H1 (cell line): Measurements from ENCODE around the gene DIP2C. TPM values are rescaled to one million over a fixed set of nuclear protein-coding genes. Genes with fewer than 3 reads are reported as not detected.

ENCODE experiments used
- CTCF ChIA-PET: fragments of 300-600 bp; sonication (Branson Sonifier 250); formaldehyde crosslinking; loops from one replicate; lab custom pipeline; 2021; ENCODE audit not compliant: partially characterized antibody; lab: Charles Lee
- POLR2A ChIA-PET: fragments of 300-600 bp; sonication (Branson Sonifier 250); formaldehyde crosslinking; loops from one replicate; lab custom pipeline; 2021; ENCODE audit warnings: inconsistent platforms; ENCODE audit not compliant: partially characterized antibody; lab: Charles Lee
- DNase-seq, 2 experiments: peaks; one replicate each; pipeline versions ENCODE4 v3.0.0 to v3.0.0-alpha.2; 2010 to 2022; ENCODE audit warnings: low spot score in 2 of 2, low read depth in 1 of 2, mixed read lengths in 1 of 2
- FAIRE-seq: peaks from 2 replicates; lab custom pipeline; 2011; peaks lifted over from hg19 to GRCh38; lab: Jason Lieb, UNC
- H2AFZ ChIP-seq: 2 replicates; pipeline ENCODE4 v1.8.1; 2012; ENCODE audit warnings: low read length, inconsistent platforms
- H2AK5ac ChIP-seq: 2 replicates; pipeline ENCODE4 v1.6.1; 2013; ENCODE audit warnings: low read depth, low read length
- H2BK120ac ChIP-seq: replicated peaks from 2 replicates; pipeline ENCODE3; 2013; ENCODE audit warnings: low read depth, low read length, inconsistent platforms
- H2BK12ac ChIP-seq: 2 replicates; pipeline ENCODE4 v1.6.1; 2013; ENCODE audit warnings: low read depth, low read length
- H2BK15ac ChIP-seq: 2 replicates; pipeline ENCODE4 v1.6.1; 2013; ENCODE audit warnings: low read length
- H2BK20ac ChIP-seq: 2 replicates; pipeline ENCODE4 v1.6.1; 2013; ENCODE audit warnings: low read length
- H2BK5ac ChIP-seq: 2 replicates; pipeline ENCODE4 v1.6.1; 2013; ENCODE audit warnings: low read depth, low read length
- H3K14ac ChIP-seq: 2 replicates; pipeline ENCODE4 v1.6.1; 2013; ENCODE audit warnings: inconsistent platforms; ENCODE audit not compliant: insufficient read length
- H3K18ac ChIP-seq: 2 replicates; pipeline ENCODE4 v1.6.1; 2013; ENCODE audit warnings: low read length; ENCODE audit errors: extremely low read depth
- H3K23ac ChIP-seq: 2 replicates; pipeline ENCODE4 v1.6.1; 2013; ENCODE audit warnings: inconsistent platforms; ENCODE audit not compliant: insufficient read length
- H3K23me2 ChIP-seq: 2 replicates; pipeline ENCODE4 v1.6.1; 2013; ENCODE audit warnings: low read depth, low read length
- H3K27ac ChIP-seq: 2 replicates; pipeline ENCODE4 v1.6.1; 2011; ENCODE audit warnings: low read depth, low read length, inconsistent platforms
- H3K27me3 ChIP-seq, 4 experiments: replicated peaks in 1 of 4; 1 replicate in 1 of 4; 2 replicates in 3 of 4; pipeline versions ENCODE4 v1.6.1 to v1.8.1; 2011 to 2013; ENCODE audit warnings: low read length in 3 of 4, mild to moderate bottlenecking in 3 of 4, inconsistent platforms in 2 of 4, mixed read lengths in 2 of 4, moderate library complexity in 1 of 4; ENCODE audit not compliant: control insufficient read depth in 3 of 4, insufficient read depth in 3 of 4; ENCODE audit errors: extremely low read depth in 1 of 4
- H3K36me3 ChIP-seq, 4 experiments: 2 replicates each; pipeline versions ENCODE4 v1.6.1 to v1.8.1; 2011 to 2013; ENCODE audit warnings: mild to moderate bottlenecking in 4 of 4, low read length in 3 of 4, moderate library complexity in 2 of 4, control low read depth in 1 of 4, inconsistent platforms in 1 of 4; ENCODE audit not compliant: insufficient read depth in 4 of 4, control insufficient read depth in 2 of 4
- H3K4ac ChIP-seq: replicated peaks from 2 replicates; pipeline ENCODE3; 2013; ENCODE audit warnings: low read length, low read depth, mixed read lengths, inconsistent platforms; ENCODE audit not compliant: insufficient read length
- H3K4me1 ChIP-seq, 4 experiments: replicated peaks in 1 of 4; 1 replicate in 1 of 4; 2 replicates in 3 of 4; pipeline versions ENCODE4 v1.6.1 to v1.8.1; 2011 to 2013; ENCODE audit warnings: low read length in 3 of 4, inconsistent platforms in 2 of 4, mixed read lengths in 1 of 4; ENCODE audit not compliant: insufficient read depth in 4 of 4, control insufficient read depth in 3 of 4
- H3K4me2 ChIP-seq, 2 experiments: 2 replicates each; pipeline versions ENCODE4 v1.6.1 to v1.8.1; 2011 to 2013; ENCODE audit warnings: low read depth in 2 of 2, low read length in 2 of 2, control low read depth in 1 of 2, inconsistent platforms in 1 of 2, mild to moderate bottlenecking in 1 of 2; ENCODE audit not compliant: insufficient read depth in 1 of 2
- H3K4me3 ChIP-seq, 4 experiments: fragments of 200-600, 300-600 bp in 1 of 4; sonication (generic), shearing (Covaris generic), sonication (Bioruptor Twin) in 1 of 4; 2 replicates each; pipeline versions ENCODE4 v1.5.1 to v1.8.1; 2011 to 2016; ENCODE audit warnings: low read length in 4 of 4, low read depth in 3 of 4, control low read depth in 2 of 4, inconsistent platforms in 2 of 4, mild to moderate bottlenecking in 2 of 4, mixed read lengths in 1 of 4, moderate library complexity in 1 of 4; ENCODE audit not compliant: insufficient read depth in 2 of 4; ENCODE audit errors: extremely low read depth in 1 of 4
- H3K56ac ChIP-seq: replicated peaks from 2 replicates; pipeline ENCODE3; 2013; ENCODE audit warnings: low read depth, mild to moderate bottlenecking, mixed read lengths, low read length, inconsistent platforms; ENCODE audit not compliant: insufficient read length
- H3K79me1 ChIP-seq: 2 replicates; pipeline ENCODE4 v1.6.1; 2013; ENCODE audit warnings: low read depth, low read length, control low read depth
- H3K79me2 ChIP-seq, 2 experiments: 2 replicates each; pipeline versions ENCODE4 v1.6.1 to v1.8.1; 2012 to 2013; ENCODE audit warnings: low read length in 2 of 2, mild to moderate bottlenecking in 2 of 2, inconsistent platforms in 1 of 2; ENCODE audit not compliant: insufficient read depth in 2 of 2, control insufficient read depth in 1 of 2
- H3K9ac ChIP-seq, 4 experiments: replicated peaks in 1 of 4; 1 replicate in 1 of 4; 2 replicates in 3 of 4; pipeline versions ENCODE4 v1.6.1 to v1.8.1; 2011 to 2013; ENCODE audit warnings: low read depth in 3 of 4, low read length in 3 of 4, control low read depth in 2 of 4, mild to moderate bottlenecking in 2 of 4, moderate library complexity in 2 of 4, inconsistent platforms in 1 of 4; ENCODE audit errors: extremely low read depth in 1 of 4
- H3K9me3 ChIP-seq, 2 experiments: 2 replicates each; pipeline versions ENCODE4 v1.6.1 to v1.8.1; 2012 to 2013; ENCODE audit warnings: mild to moderate bottlenecking in 2 of 2, moderate library complexity in 2 of 2, control low read depth in 1 of 2, inconsistent platforms in 1 of 2, low read depth in 1 of 2, low read length in 1 of 2, mixed read lengths in 1 of 2; ENCODE audit not compliant: insufficient read depth in 2 of 2
- H4K20me1 ChIP-seq, 2 experiments: replicated peaks in 1 of 2; 2 replicates each; pipeline versions ENCODE3 to v1.8.1; 2011 to 2013; ENCODE audit warnings: inconsistent platforms in 2 of 2, low read length in 2 of 2, mild to moderate bottlenecking in 1 of 2; ENCODE audit not compliant: insufficient read depth in 2 of 2, control insufficient read depth in 1 of 2
- H4K5ac ChIP-seq: 2 replicates; pipeline ENCODE4 v1.6.1; 2013; ENCODE audit warnings: low read length, low read depth, mixed read lengths, inconsistent platforms; ENCODE audit not compliant: insufficient read length
- H4K8ac ChIP-seq: 2 replicates; pipeline ENCODE4 v1.8.0; 2013; ENCODE audit warnings: mild to moderate bottlenecking, moderate library complexity, low read length, inconsistent platforms; ENCODE audit not compliant: insufficient read depth; ENCODE audit errors: extremely low read depth
- H4K91ac ChIP-seq: replicated peaks from 2 replicates; pipeline ENCODE3; 2013; ENCODE audit warnings: low read length, mixed read lengths, inconsistent platforms; ENCODE audit not compliant: insufficient read length
- BACH1 ChIP-seq: IDR thresholded peaks from 2 replicates; pipeline ENCODE4 v1.6.1; 2012; ENCODE audit warnings: low read length, improper control_type of control experiment
- BCL11A ChIP-seq, 2 experiments: IDR thresholded peaks; one replicate each; pipeline ENCODE4 v1.6.1; 2011; ENCODE audit warnings: low read depth in 2 of 2, low read length in 2 of 2, mild to moderate bottlenecking in 2 of 2
- BRCA1 ChIP-seq: IDR thresholded peaks from 2 replicates; pipeline ENCODE4 v1.6.1; 2012; ENCODE audit warnings: low read depth, low read length, improper control_type of control experiment
- CHD2 ChIP-seq: IDR thresholded peaks from 2 replicates; pipeline ENCODE4 v1.6.1; 2012; ENCODE audit warnings: low read length, improper control_type of control experiment
- CREB1 ChIP-seq: IDR thresholded peaks from 2 replicates; pipeline ENCODE4 v1.6.1; 2012; ENCODE audit warnings: inconsistent platforms
- EZH2 ChIP-seq: fragments of 200-600 bp; sonication (generic); IDR thresholded peaks from 2 replicates; pipeline ENCODE4 v1.7.1; 2012; ENCODE audit warnings: low read depth, mild to moderate bottlenecking, moderate library complexity, low read length, inconsistent platforms; ENCODE audit not compliant: severe bottlenecking
- GTF2F1 ChIP-seq: IDR thresholded peaks from 2 replicates; pipeline ENCODE4 v1.6.1; 2012; ENCODE audit warnings: low read depth, low read length, improper control_type of control experiment, borderline replicate concordance
- HDAC2 ChIP-seq, 2 experiments: fragments of 300-600 bp in 1 of 2; sonication (generic) in 1 of 2; IDR thresholded peaks; 2 replicates each; pipeline ENCODE4 v1.6.1; 2011 to 2012; ENCODE audit warnings: low read depth in 2 of 2, low read length in 2 of 2, mild to moderate bottlenecking in 2 of 2, moderate library complexity in 2 of 2, borderline replicate concordance in 1 of 2, inconsistent platforms in 1 of 2
- HDAC6 ChIP-seq: IDR thresholded peaks from one replicate; pipeline ENCODE4 v1.7.1; 2012; ENCODE audit warnings: low read depth, mild to moderate bottlenecking, inconsistent platforms, low read length, moderate library complexity
- KDM4A ChIP-seq: IDR thresholded peaks from one replicate; pipeline ENCODE4 v1.7.1; 2012; ENCODE audit warnings: low read depth, mild to moderate bottlenecking, moderate library complexity, low read length, inconsistent platforms; ENCODE audit not compliant: severe bottlenecking
- SIX5 ChIP-seq: IDR thresholded peaks from 2 replicates; pipeline ENCODE4 v1.6.1; 2011; ENCODE audit warnings: mild to moderate bottlenecking, low read depth, low read length
- TAF1 ChIP-seq: IDR thresholded peaks from 2 replicates; pipeline ENCODE4 v1.6.1; 2011; ENCODE audit warnings: mild to moderate bottlenecking, low read depth, low read length
- TEAD4 ChIP-seq: IDR thresholded peaks from 2 replicates; pipeline ENCODE4 v1.6.1; 2012; ENCODE audit warnings: low read depth, low read length, inconsistent platforms, mixed read lengths
- WGBS, 2 experiments: shearing (Covaris generic) in 1 of 2; methylation state at CpG; one replicate each; pipeline versions ENCODE4 v1.1.6 to v1.1.7; 2013 to 2015; ENCODE audit warnings: low lambda C conversion rate in 2 of 2, mixed read lengths in 2 of 2, inconsistent platforms in 1 of 2, low coverage in 1 of 2, missing lambda C conversion rate in 1 of 2; ENCODE audit not compliant: insufficient replicate concordance in 2 of 2, insufficient coverage in 1 of 2, insufficient read length in 1 of 2; ENCODE audit errors: extremely low coverage in 1 of 2, missing lambda C conversion rate in 1 of 2; 5-methylcytosine and 5-hydroxymethylcytosine counted together
- polyA plus RNA-seq, 7 experiments: library from polyadenylated mRNA; depleted of rRNA in 3 of 7; stranded (reverse) in 5 of 7; unstranded in 2 of 7; fragments of >200 nt in 5 of 7; fragments of 200-250 nt in 2 of 7; gene quantifications; 1 replicate in 5 of 7; 2 replicates in 1 of 7; 4 replicates in 1 of 7; pipeline versions ENCODE4 v1.2.1 to v1.2.3, GENCODE V29; 2011 to 2013; ENCODE audit warnings: missing spikeins in 2 of 7, mixed read lengths in 2 of 7
- total RNA-seq: library from RNA; stranded (reverse); fragmentation: NEBNext Ultra II Directional; extraction: Animal tissue kit (Norgen Biotek cat#: 25700); gene quantifications from 2 replicates; pipeline ENCODE4 v1.2.1, GENCODE V29; 2021

DIP2C gene
- total and polyA plus RNA-seq, 2 of the 8 experiments (the other 6 are each of a cell fraction or from before 2014, with no cell fraction given) = 3.8 to 9.3 TPM

DNA sequence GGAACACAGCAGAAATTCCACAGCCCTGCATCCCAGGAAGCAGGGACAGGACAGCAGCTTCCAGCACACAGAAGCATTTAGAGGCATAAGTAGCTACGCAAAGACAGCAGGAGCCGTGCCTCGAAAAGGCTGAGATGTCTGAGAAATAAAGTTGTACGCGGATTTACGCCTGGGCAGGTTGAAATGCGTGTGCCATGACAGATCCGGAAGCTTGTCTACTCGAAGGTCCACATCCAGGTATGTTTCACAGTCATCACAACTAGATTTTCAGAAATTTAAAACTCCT lies 26.1 kb downstream of the DIP2C start:
- Histone ChIP-seq H3K14ac (no peak overlapping the region), H3K18ac (no peak overlapping the region), H4K20me1 (peaks cover 21 to 38% of the 10 kb centered on the region in 2 experiments), H2BK5ac (no peak overlapping the region), H3K79me2 (peaks cover 16 to 65% of the 10 kb centered on the region in 2 experiments), H3K27me3 (no peaks in the 10 kb centered on the region), H3K27ac (no peak overlapping the region), H3K36me3 (no peaks in the 10 kb centered on the region; a peak in 2 of 8 replicates), H3K4me1 (peaks cover 0 to 9% (median 4%) of the 10 kb centered on the region in 4 experiments; a peak in 6 of 7 replicates), H3K4ac (no peak overlapping the region), H2BK20ac (no peak overlapping the region), H2AFZ (no peak overlapping the region), H3K4me3 (no peak overlapping the region), H3K23ac (no peak overlapping the region), H2AK5ac (no peak overlapping the region), H3K79me1 (peaks cover 26% of the 10 kb centered on the region), H4K91ac (no peak overlapping the region), H2BK120ac (no peak overlapping the region), H3K23me2 (peaks cover 11% of the 10 kb centered on the region), H4K5ac (no peak overlapping the region), H3K9ac (no peak overlapping the region), H3K9me3 (no peaks in the 10 kb centered on the region), H3K4me2 (no peak overlapping the region), H3K56ac (no peak overlapping the region), H2BK12ac (no peak overlapping the region), H2BK15ac (no peak overlapping the region), H4K8ac (no peak overlapping the region)
- FAIRE-seq (no peak), DNase-seq (no peak)
- TF ChIP-seq SIX5 (no peak), KDM4A (no peak), HDAC6 (no peak), EZH2 (no peak), GTF2F1 (no peak), BRCA1 (no peak), TAF1 (no peak), TEAD4 (no peak), HDAC2 (IDR thresholded peaks at IDR 0.05; ENCODE audit: borderline replicate concordance in 1 of 2, low read depth in 2 of 2, low read length in 2 of 2) (no peak), BACH1 (no peak), CHD2 (no peak), BCL11A (IDR thresholded peaks at IDR 0.05; ENCODE audit: low read depth in 2 of 2, low read length in 2 of 2) (no peak), CREB1 (no peak)
- 84% methylated on average over 9 of the region's 9 CpGs; no CpG with 5 or more reads in 1 of the 2 experiments for WGBS, 2 experiments
- CTCF ChIA-PET = no interaction called here
- POLR2A ChIA-PET = no interaction called here
